ENCODE measurements around the gene NRP1. TPM values are rescaled to one million over a fixed set of nuclear protein-coding genes. Genes with fewer than 3 reads are reported as not detected.
A peak's percentile ranks its signal among the peaks of the same experiment; 100 is the strongest.

NRP1 gene
- total RNA-seq, 1 donor from 2014 or later, result 122 TPM

DNA sequence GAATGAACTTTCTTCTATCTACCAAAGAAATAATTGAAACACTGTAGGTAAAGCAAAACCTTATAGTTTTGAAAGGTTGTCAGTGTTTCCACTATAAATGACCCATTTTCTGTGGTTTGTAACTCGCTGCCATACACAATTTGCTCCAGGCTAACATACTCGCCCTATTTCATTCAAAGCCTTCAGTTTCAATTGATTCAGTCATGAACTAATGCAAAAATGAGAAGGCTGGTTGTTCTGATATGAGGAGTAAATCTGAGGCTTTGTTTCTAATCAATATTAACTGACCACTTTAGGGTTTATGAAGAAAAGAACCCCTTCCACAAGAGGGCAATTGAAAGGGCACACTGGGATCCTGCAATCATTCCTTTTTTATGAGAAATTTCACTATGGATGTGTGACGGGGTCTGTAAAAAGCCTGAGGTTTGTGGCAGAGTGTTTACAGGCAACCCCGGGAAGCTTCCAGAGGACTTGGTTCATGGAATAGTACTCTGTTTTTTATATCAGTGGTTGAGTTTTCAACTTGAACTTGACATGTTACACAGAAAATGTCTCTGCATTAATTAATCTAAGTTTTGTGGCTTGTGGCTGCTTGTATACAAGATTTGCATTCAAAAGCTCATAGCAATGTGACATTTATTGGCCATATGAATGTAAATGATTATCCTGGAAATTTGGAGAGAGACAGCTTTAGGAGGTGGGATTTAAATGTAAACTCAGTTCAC is 133.2 kb downstream of the NRP1 start:
- H3K27ac ChIP-seq, result no peak overlapping the region
- H3K36me3 ChIP-seq, result peaks cover 11 to 23% of the 10 kb centered on the region in 2 donors
- TF ChIP-seq, protein P1, sequence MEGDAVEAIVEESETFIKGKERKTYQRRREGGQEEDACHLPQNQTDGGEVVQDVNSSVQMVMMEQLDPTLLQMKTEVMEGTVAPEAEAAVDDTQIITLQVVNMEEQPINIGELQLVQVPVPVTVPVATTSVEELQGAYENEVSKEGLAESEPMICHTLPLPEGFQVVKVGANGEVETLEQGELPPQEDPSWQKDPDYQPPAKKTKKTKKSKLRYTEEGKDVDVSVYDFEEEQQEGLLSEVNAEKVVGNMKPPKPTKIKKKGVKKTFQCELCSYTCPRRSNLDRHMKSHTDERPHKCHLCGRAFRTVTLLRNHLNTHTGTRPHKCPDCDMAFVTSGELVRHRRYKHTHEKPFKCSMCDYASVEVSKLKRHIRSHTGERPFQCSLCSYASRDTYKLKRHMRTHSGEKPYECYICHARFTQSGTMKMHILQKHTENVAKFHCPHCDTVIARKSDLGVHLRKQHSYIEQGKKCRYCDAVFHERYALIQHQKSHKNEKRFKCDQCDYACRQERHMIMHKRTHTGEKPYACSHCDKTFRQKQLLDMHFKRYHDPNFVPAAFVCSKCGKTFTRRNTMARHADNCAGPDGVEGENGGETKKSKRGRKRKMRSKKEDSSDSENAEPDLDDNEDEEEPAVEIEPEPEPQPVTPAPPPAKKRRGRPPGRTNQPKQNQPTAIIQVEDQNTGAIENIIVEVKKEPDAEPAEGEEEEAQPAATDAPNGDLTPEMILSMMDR (IDR thresholded peaks at IDR 0.05), result no peak
- no peaks in the 10 kb centered on the region for H3K9me3 ChIP-seq
- H3K4me3 ChIP-seq, result no peak overlapping the region
- intact Hi-C loops (cut with DNase I), result no loop called here
- DNase-seq (ENCODE audit: low spot score in 2 of 2), result no peak
- no peaks in the 10 kb centered on the region for H3K27me3 ChIP-seq
- H3K4me1 ChIP-seq, result no peaks in the 10 kb centered on the region

DNA sequence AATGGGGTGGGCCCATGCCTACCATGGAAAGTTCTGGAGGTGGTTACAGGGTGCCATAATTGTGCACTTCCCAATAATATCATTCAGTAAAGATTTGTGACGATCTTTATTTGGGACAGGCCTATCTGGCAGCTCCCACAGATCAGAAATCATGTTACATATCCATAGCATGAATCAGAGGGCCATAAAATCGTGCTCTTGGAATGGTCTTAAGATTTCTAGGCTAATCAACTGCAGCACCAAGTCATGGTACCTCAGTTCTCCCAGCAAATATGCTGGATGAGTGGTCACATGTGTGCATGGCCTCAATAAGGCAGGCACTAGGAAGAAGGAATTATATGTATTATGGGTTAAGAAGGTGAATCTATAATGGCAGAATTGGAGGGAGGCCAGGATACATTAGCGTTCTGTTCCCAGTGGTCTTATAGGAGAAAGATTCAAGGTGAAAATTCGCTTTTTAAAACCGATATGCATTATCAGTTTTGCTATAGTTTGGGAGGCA is 134.7 kb downstream of the NRP1 start:
- DNase-seq (ENCODE audit: low spot score in 2 of 2), result no peak
- H3K4me1 ChIP-seq, result no peaks in the 10 kb centered on the region
- intact Hi-C loops (cut with DNase I), result loop anchor here (10.0 kb wide), 1 partner anchor 1075 kb away; no protein-coding TSS in a partner anchor
- peaks cover 11 to 13% of the 10 kb centered on the region in 2 donors for H3K36me3 ChIP-seq
- TF ChIP-seq, protein P1 (IDR thresholded peaks at IDR 0.05), result no peak
- H3K27ac ChIP-seq, result no peak overlapping the region
- H3K9me3 ChIP-seq, result no peaks in the 10 kb centered on the region
- no peaks in the 10 kb centered on the region for H3K27me3 ChIP-seq
- H3K4me3 ChIP-seq, result no peak overlapping the region

DNA sequence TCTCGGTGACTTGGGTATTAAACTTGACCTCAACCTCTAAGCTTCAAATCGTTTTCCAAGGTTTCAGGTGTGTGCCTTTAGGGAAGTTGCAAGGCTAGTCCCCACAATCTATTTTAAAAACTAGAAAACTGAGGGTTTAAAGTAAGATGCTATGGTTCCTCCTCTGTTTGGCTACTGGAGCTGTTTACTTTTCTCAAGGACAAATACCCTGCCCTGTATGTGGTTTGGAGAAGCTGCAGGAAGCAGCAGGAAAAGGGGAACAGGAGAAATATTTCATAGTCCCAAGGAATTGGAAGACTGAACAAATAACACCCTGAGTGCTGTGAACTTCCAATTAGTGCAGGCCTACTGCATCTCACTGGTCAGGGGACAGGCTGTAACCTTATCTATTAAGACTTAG is 135.9 kb downstream of the NRP1 start:
- no peak overlapping the region for H3K27ac ChIP-seq
- H3K36me3 ChIP-seq, result peaks cover 11 to 13% of the 10 kb centered on the region in 2 donors
- TF ChIP-seq, protein P1 (IDR thresholded peaks at IDR 0.05), result no peak
- no peaks in the 10 kb centered on the region for H3K9me3 ChIP-seq
- no peak for DNase-seq (ENCODE audit: low spot score in 2 of 2)
- H3K4me1 ChIP-seq, result peaks cover 0 to 4% of the 10 kb centered on the region in 2 donors
- intact Hi-C loops (cut with DNase I), result loop anchor here (10.0 kb wide), 1 partner anchor 1076 kb away; no protein-coding TSS in a partner anchor
- H3K27me3 ChIP-seq, result no peaks in the 10 kb centered on the region
- H3K4me3 ChIP-seq, result no peak overlapping the region

DNA sequence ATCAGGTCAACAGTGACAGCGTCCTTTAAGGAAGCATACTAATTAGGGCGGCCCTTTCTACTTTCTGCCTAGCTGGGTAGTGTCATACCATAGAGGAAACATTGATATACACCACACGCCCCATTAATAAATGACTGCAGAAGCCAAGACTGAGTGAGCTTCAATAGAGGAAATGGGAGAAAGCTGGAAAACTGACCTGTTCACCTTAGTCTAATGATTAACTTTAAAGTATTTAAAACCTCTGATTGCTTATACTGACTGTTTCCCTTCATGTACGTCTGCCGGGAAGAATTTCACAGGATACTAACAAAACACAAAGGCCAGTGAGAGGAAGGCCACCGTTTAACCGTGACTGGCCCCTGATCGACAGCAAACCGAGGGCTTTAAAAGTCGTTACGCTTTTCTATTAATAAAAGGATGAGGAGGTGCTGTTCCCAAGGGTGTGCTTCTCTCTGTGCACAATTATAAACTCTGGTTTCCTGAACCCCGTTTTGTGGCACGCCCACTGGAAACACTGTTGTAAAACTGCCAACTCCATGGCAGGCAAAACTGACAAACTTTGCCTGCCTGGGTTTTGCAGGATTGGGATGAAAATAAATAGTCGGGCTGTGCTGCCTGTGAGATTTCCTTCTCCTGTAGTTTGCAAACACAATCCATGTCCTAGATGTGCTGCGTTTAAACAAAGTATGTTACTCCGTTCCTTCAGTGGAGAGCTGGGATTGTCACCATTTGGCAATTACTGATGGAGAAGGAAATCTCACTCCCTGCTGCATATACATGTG is 137.6 kb downstream of the NRP1 start:
- intact Hi-C loops (cut with DNase I), result loop anchor here (10.0 kb wide), 1 partner anchor 1078 kb away; no protein-coding TSS in a partner anchor
- peaks cover 0 to 9% of the 10 kb centered on the region in 2 donors for H3K4me1 ChIP-seq
- H3K4me3 ChIP-seq, result peak overlapping the region in 1 of 2 donors; percentile 4
- TF ChIP-seq, protein P1 (IDR thresholded peaks at IDR 0.05), result no peak
- DNase-seq (ENCODE audit: low spot score in 2 of 2), result no peak
- H3K9me3 ChIP-seq, result no peaks in the 10 kb centered on the region
- H3K27ac ChIP-seq, result peak overlapping the region; percentile 11 to 18
- no peaks in the 10 kb centered on the region for H3K27me3 ChIP-seq
- peaks cover 7 to 11% of the 10 kb centered on the region in 2 donors for H3K36me3 ChIP-seq

DNA sequence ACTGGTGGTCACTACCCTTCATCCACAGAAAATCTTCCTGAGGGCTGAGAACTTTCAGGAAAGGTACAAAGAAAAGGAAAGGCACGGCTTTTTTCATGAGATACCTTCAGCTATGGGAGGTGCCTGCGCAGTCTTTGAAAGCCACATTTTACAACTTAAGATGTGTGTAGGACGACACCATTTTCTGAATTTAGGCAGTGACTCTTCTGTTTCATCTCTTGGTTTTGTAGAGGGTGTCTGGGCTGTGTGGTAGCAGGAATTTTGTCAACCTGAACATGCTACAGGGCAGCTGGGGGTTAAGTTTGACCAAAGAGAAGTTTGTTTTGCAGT is 138.1 kb downstream of the NRP1 start:
- intact Hi-C loops (cut with DNase I), result loop anchor here (10.0 kb wide), 1 partner anchor 1078 kb away; no protein-coding TSS in a partner anchor
- Histone ChIP-seq H3K27ac (peak overlapping the region in 1 of 2 donors; percentile 11), H3K27me3 (no peaks in the 10 kb centered on the region), H3K4me3 (no peak overlapping the region), H3K4me1 (peaks cover 0 to 9% of the 10 kb centered on the region in 2 donors), H3K9me3 (no peaks in the 10 kb centered on the region), H3K36me3 (peaks cover 1 to 11% of the 10 kb centered on the region in 2 donors)
- no peak for DNase-seq (ENCODE audit: low spot score in 2 of 2)
- TF ChIP-seq, protein P1 (IDR thresholded peaks at IDR 0.05), result no peak
